ENCODE results near the gene HOXA10. TPM values are rescaled to one million over a fixed set of nuclear protein-coding genes. Genes with fewer than 3 reads are reported as not detected.

The HOXA10 gene
- polyA plus RNA-seq, 3 donors from 2014 or later: 4.2 to 17.3 (median 6.2) TPM

DNA sequence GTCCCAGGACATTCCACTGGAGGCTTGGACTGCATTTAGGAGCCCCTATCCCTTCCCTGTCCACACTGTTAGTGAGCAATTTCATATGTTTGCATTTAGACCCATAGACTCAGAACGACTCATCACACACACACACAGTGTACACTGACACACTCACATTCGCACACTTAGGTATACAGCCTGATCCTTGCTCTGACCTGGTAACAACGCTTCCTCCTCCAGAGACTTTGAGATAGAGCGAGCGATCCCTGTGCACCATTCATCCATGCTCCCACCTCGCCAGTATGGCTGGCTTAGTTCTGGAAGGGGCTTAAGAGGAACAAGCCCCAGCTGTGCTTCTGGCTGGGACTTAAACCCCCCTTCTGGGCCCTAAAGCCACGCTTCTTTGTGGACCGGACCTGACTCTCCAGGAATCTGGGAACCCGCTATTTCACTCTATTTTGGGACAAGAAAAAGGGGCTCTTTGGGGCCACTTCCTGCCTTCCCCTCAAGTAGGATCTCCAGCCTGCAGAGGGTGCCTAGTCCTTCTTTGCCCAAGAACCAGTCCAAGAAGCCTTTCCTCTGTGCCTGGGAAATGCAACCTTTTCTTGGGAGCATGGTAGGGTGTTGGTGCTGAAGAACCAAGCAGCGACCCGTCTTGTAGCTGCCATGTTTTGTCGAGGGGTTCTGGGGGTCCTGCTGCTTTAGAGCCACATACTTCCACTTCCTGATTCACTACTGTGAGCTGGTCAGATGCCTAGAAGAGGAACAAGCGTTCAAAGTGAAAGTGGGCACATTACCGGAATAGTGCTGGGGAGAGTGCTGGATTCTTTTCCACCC lies 26.9 kb upstream of the HOXA10 start:
- Mint-ChIP-seq H3K27me3 (ENCODE audit: low read depth in 3 of 3) (peaks cover 40 to 84% (median 80%) of the 10 kb centered on the region in 3 donors), H3K9me3 (no peaks in the 10 kb centered on the region), H3K4me3 (peak overlapping the region; percentile 70 to 85 (median 79)), H3K4me1 (peaks cover 39 to 52% of the 10 kb centered on the region in 2 donors), H3K36me3 (no peaks in the 10 kb centered on the region), H3K27ac (peak overlapping the region in 1 of 6 donors; percentile 27)
- DNase-seq: no peak

DNA sequence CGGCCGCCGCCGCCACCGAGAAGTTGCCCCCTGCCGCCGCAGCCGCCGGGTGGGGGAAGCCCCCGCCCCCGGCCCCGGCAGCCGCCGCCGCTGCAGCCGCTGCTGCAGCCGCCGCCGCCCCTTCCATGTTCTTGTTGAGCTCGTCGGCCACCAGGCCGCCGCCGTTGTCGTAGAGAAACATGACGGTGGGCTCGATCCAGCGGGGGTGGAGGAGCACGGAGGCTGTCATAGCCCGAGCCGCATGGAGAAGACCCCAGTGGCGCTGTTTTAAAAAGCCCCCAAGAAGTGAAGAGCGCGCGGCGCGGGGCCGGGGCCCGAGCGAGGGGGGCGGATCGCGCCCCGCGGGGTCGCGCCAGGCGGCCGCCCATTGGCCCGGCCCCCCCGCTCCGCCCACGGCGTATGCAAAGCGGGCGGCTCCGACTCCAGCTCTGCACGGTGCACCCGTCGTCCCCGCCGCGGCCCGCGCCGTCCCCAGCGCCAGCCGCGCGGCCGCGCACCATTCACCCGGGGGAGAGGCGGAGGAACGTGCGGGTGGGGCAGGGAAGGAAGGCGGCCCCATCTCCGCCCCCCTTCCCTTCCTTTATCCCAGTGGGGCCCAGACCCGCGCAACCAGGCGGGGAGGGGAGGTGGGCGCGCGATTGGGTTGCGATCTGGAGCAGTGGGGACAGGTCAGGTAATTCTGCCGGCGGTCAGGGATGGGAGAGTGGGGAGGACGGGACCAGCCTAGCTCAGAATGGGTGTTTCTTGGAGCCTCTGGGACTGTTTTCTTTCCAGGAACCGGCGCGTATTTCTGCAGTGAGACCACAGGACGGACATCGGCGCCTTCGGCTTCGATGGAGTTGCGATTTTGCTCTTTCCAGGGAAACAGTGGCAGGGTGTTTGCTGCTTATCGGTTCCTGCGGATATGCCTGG lies 26.0 kb upstream of the HOXA10 start, which contains the start of gene HOXA13:
TSS of gene HOXA13 (minus strand) at position 243 of the 912 bp plus-strand sequence. CDS start at position 229, 14 bp downstream.
- Mint-ChIP-seq H3K27ac (peak within 1 kb of the TSS in 1 of 6 donors; percentile 63), H3K4me1 (peaks cover 35 to 43% of the 10 kb centered on the region in 2 donors), H3K4me3 (peak within 1 kb of the TSS; percentile 82 to 92 (median 87)), H3K36me3 (no peaks in the 10 kb centered on the region), H3K27me3 (ENCODE audit: low read depth in 3 of 3) (peaks cover 36 to 84% (median 79%) of the 10 kb centered on the region in 3 donors), H3K9me3 (no peaks in the 10 kb centered on the region)
- DNase-seq: peak in 2 of 3 donors; percentile 44 to 49

DNA sequence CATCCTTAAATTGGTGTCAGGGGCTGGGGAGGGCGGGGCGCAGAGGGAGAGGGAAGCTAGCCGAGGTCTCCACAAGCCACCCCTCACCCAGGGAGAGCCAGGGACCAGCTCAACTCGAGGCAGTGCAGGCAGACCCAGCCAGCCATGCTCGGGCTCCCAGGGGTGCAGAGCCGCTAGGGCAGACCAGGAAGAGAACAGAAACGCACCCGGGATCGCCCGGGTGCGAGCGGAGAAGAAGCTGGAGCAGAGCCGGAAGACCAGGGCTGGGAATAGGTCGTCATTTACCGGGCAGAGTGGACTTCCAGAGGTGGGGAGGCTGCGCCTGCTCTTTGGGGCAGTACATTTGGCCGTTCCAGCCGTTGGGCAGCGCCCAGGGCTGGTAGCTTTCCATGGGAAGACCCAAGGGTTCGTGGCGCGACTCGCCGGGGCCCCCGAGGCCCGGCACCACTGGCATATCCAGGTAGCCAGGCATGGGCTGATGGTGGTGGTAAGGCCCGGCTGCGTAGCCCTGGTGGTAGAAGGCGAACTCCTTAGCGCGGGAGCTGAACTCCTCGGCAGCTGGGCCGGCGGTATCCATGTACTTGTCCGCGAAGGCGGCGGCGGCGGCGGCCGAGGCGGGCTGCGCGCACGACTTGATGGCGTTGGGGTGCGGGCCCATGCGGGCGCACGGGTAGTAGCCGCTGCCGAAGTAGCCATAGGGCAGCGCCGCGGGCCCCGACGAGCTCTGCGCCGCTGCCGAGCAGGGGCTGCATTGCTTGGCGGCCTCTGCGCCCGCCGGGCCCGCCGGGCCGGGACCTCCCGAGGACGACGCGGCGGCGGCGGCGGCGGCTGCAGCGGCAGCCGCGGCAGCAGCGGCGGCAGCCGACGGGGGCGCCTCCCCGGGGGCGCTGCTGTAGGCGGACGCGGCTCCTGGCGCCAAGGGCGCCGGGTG lies 25.0 kb upstream of the HOXA10 start:
- peaks cover 37 to 84% (median 78%) of the 10 kb centered on the region in 3 donors for H3K27me3 Mint-ChIP-seq (ENCODE audit: low read depth in 3 of 3)
- H3K4me3 Mint-ChIP-seq: peak overlapping the region; percentile 45 to 80 (median 63)
- no peak for DNase-seq
- H3K27ac Mint-ChIP-seq: peak overlapping the region in 1 of 6 donors; percentile 63
- H3K4me1 Mint-ChIP-seq: peaks cover 28 to 37% of the 10 kb centered on the region in 2 donors
- H3K9me3 Mint-ChIP-seq: no peaks in the 10 kb centered on the region
- H3K36me3 Mint-ChIP-seq: no peaks in the 10 kb centered on the region

DNA sequence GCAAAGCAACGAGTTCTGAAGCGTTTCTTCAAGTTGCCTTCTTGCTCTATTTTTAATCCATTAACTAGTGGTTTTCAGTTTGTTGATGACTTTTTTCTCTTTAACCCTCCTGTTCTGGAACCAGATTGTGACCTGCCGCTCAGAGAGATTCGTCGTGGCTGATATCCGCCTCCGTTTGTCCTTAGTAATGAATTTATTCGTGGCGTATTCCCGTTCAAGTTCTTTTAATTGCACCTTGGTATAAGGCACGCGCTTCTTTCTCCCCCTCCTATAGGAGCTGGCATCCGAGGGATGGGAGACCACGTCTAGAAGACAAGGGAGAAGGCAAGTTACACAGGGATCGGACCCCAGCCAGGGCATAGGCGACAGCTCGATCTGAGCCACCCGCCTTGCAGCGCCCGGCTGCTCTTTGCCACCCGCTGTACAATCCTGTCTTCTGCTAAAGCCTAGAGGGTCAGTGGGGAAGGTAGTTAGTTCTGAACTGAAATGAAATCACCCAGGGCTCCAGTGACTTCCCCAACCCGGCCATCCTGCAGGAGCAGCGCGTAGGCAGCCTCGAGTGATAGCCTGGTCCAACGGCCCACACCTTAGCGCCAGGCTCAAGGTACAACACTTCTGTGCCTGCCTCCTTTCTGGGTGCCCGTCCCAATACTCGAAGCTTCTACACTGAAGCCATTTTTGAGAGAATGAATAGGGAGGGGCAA lies 24.2 kb upstream of the HOXA10 start:
- Mint-ChIP-seq H3K4me3 (peak overlapping the region; percentile 23 to 75 (median 56)), H3K36me3 (no peaks in the 10 kb centered on the region), H3K27ac (peak overlapping the region in 1 of 6 donors; percentile 63), H3K27me3 (ENCODE audit: low read depth in 3 of 3) (peaks cover 39 to 86% (median 79%) of the 10 kb centered on the region in 3 donors), H3K4me1 (peaks cover 29 to 45% of the 10 kb centered on the region in 2 donors), H3K9me3 (no peaks in the 10 kb centered on the region)
- DNase-seq: no peak

DNA sequence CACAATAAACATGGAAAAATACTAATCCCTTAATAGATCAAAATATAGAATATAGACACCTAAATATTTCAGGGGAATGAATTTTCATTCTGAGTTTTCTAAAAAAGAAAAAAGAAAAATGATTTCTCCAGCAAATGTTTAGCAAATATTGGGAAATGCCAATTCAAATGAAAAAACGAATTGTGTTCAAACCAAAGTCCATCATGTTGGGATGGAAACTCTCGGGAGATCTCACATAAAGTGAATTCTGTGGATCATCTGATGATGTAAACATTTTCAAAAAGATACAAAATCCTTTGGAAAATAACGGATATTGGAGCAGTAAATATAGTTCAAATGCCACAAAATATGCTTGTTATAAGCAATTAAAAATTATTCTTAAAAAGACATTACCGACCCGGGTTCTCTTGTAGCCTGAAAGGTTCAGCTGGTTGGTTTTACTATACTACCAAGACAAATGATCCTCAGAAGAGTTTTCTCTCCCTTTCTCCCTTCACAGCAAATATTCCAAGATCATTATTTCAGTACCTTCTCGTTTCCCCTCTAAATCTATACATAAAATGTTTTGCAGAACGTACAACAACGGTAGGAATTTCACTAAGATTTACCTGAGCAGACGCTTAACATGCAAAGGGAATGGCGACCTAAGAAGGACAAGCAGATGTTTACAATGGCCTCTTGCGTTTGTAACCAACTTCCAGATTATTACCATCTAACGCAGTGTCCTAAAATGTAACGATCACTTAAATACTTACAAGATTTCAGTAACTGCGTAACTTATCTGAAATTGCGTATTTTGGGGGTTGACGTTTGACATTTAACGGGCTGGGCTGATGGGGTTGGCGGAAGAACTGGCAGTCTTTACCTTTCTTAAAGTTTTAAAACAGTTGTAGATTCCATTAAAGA lies 23.3 kb upstream of the HOXA10 start:
- peak overlapping the region in 1 of 5 donors; percentile 8 for H3K4me3 Mint-ChIP-seq

DNA sequence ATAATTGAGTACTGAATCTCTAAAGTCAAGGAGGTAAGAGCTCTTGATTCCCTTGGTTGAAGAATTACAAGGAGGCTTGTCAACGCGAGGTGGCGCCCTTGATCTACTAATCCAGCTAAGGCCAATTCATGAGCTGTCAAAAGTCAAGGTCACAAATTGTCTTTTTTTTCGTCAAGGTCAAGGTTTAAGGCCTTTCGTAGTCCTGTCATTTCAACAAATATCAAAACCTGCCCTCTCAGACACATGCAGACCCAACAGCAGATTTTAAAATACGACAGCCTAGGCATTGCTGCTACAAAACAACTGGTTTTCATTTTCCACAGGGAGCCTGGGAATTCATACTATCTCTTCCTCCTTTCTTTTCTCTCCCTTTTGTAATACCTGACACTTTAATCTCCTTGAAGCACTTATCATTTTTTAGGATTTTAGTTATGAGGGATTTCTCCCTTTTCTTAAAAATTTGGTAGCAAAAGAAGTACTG lies 22.2 kb upstream of the HOXA10 start:
- no peak overlapping the region for H3K4me3 Mint-ChIP-seq

More for the DNA sequence above, 23.3 kb upstream of the HOXA10 start:
- DNase-seq: no peak
- Mint-ChIP-seq H3K27me3 (ENCODE audit: low read depth in 3 of 3) (peaks cover 33 to 83% (median 74%) of the 10 kb centered on the region in 3 donors), H3K27ac (no peak overlapping the region), H3K4me1 (peaks cover 32 to 54% of the 10 kb centered on the region in 2 donors), H3K36me3 (no peaks in the 10 kb centered on the region), H3K9me3 (no peaks in the 10 kb centered on the region)

DNA sequence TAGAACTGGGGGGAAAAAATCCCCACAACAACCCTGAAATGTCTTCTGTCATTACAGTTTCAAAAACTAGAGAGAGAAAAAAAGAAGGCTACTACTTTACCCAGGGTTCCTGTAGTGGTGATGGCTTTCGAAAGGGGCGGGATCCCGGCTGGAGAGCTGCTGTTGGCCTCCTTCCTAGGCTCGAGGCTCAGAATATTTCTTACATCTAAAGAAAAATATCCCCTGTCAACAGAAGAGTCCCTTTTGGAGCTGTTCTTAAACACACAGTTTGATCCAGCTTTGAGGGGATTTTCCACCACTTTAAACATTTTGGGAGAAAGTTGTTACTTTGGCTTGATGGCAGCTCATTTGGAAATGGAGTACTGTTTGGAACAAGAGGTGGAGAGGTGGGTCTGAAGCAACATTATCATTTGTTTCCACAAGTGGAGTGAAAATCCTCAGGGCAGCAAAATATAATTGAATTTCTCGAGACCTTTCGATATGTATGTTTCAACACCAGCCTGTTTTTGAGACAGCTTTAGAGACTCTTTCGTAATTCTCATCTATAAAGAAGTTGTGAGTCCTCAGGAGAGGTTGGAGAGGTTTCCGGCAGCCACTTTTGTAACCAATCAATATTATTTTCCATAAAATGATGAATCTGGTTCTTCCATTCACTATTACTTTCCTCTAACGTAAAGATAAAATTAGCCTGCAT lies 20.7 kb upstream of the HOXA10 start:
- H3K27ac Mint-ChIP-seq: no peak overlapping the region
- H3K4me3 Mint-ChIP-seq: no peak overlapping the region
- H3K4me1 Mint-ChIP-seq: peaks cover 22 to 33% of the 10 kb centered on the region in 2 donors
- no peaks in the 10 kb centered on the region for H3K36me3 Mint-ChIP-seq
- peaks cover 46 to 80% (median 76%) of the 10 kb centered on the region in 3 donors for H3K27me3 Mint-ChIP-seq (ENCODE audit: low read depth in 3 of 3)
- no peak for DNase-seq
- H3K9me3 Mint-ChIP-seq: no peaks in the 10 kb centered on the region

More for the DNA sequence above, 22.2 kb upstream of the HOXA10 start:
- peaks cover 32 to 43% of the 10 kb centered on the region in 2 donors for H3K4me1 Mint-ChIP-seq
- H3K36me3 Mint-ChIP-seq: no peaks in the 10 kb centered on the region
- peak; percentile 64 to 71 (median 70) for DNase-seq
- H3K27ac Mint-ChIP-seq: no peak overlapping the region
- H3K27me3 Mint-ChIP-seq (ENCODE audit: low read depth in 3 of 3): peaks cover 39 to 79% (median 74%) of the 10 kb centered on the region in 3 donors
- H3K9me3 Mint-ChIP-seq: no peaks in the 10 kb centered on the region

DNA sequence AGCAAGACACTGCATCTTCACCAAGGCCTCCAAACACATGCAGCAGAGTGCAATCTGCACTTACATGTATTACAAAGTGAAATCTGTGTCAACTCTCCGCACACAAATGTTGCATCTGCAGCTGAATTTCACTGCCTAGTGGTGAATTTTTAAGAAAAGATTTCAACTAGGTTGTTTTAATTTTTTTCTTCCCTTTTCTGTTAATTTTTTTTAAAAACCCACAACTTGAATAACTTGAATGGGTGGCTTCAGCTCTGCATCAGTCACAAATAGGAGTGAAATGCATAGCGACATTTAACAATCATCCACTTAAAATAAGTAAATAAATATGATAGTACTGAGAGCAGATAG lies 19.9 kb upstream of the HOXA10 start:
- Mint-ChIP-seq H3K27ac (no peak overlapping the region), H3K27me3 (ENCODE audit: low read depth in 3 of 3) (peaks cover 46 to 79% (median 77%) of the 10 kb centered on the region in 3 donors), H3K36me3 (no peaks in the 10 kb centered on the region), H3K4me1 (peaks cover 28 to 39% of the 10 kb centered on the region in 2 donors), H3K4me3 (peak overlapping the region in 2 of 5 donors; percentile 12 to 73), H3K9me3 (no peaks in the 10 kb centered on the region)
- DNase-seq: no peak

DNA sequence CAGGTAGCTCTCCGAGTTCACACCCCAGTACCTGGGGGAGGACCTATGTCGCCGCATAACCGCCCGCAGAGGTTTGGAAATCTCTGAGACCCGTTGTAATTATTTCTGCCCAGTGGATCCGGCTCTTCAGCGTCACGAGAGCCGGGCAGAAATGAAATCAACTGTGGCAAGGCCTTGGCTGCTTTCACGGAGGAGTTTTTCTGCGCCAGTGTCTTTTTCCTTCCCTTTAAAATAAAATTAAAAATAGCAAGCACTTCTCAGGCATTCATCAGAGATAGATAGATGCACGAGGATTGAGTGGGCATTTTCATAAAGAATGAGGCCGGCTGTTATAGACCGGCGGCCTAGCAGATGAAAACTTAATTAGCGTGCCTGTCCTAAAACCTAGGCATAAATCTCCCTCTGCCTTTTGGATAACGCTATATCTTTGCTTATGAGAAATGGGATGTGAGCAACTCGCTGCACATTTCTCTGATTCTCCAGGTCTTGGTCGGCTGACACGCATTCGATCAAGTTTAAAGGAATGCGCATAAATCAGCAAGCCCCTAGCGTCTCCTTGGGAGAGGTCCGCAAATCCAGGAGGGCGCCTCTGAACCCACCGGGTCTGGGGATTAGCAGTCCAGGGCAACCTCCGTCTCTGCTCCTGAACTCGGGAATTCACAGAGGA lies 19.3 kb upstream of the HOXA10 start:
- H3K4me1 Mint-ChIP-seq: peaks cover 29 to 43% of the 10 kb centered on the region in 2 donors
- no peaks in the 10 kb centered on the region for H3K9me3 Mint-ChIP-seq
- H3K4me3 Mint-ChIP-seq: peak overlapping the region; percentile 21 to 73 (median 51)
- no peaks in the 10 kb centered on the region for H3K36me3 Mint-ChIP-seq
- H3K27ac Mint-ChIP-seq: peak overlapping the region in 1 of 6 donors; percentile 33
- H3K27me3 Mint-ChIP-seq (ENCODE audit: low read depth in 3 of 3): peaks cover 49 to 77% (median 75%) of the 10 kb centered on the region in 3 donors
- no peak for DNase-seq

DNA sequence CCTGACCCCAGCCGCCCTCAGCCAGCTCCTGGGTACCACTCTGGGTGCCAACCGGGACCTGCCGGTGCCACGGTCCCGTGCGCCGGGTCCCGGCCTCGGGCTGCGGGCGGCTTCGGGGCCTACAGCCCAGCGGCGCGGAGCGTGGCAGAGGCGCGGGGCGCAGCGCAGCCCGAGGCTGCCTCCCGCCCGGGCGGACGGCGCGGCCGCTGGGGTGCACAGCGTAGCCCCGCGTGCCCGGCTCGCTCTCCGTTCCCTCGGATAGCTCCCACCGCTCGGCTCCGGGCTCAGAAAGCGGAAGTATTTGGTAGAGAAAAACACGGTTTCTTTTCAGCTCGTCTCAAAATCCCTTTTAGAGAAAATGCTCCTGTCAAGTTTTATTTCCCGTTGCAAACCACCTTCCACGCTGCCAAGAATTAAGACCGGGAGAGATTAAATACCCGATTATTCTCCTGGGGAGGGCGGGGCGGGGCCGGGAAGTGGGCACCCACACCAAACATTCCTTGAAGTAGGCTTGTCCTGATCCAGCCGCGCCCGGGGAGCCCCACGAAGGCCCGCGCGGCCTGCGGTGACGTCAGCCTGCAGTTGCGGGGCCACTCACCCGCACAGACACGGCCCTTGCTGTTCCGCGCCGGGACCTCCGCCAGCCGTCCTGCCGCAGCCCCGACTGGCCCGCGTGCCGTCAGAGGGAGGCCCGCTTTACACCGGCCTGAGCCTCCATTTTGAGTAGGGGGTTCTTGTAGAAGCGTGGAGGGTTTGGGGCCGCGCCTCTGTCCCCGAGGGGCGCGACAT lies 18.6 kb upstream of the HOXA10 start:
- Mint-ChIP-seq H3K4me1 (peaks cover 33 to 43% of the 10 kb centered on the region in 2 donors), H3K27me3 (ENCODE audit: low read depth in 3 of 3) (peaks cover 49 to 77% (median 74%) of the 10 kb centered on the region in 3 donors), H3K4me3 (peak overlapping the region; percentile 57 to 79 (median 73)), H3K27ac (no peak overlapping the region), H3K36me3 (no peaks in the 10 kb centered on the region), H3K9me3 (no peaks in the 10 kb centered on the region)
- no peak for DNase-seq

Measured in immature natural killer cell (primary cell).